PFSK-1 (cell line): ENCODE data around the gene SYTL3.

ENCODE experiments used
- FOXP2 ChIP-seq: optimal IDR thresholded peaks from 2 replicates; pipeline ENCODE3; 2011; ENCODE audit warnings: borderline replicate concordance, control low read depth, inconsistent platforms; ENCODE audit not compliant: insufficient read depth; ENCODE audit errors: extremely low read length, extremely low read depth
- TAF1 ChIP-seq: IDR thresholded peaks from 2 replicates; pipeline ENCODE4 v1.6.1; 2012; ENCODE audit warnings: low read length, control low read depth, borderline replicate concordance; ENCODE audit not compliant: insufficient read depth
- TF ChIP-seq, protein P1 (sequence below), 2 experiments: IDR thresholded peaks; 2 replicates each; pipeline versions ENCODE4 v1.6.1 to v1.8.0; 2011 to 2012; ENCODE audit warnings: low read depth in 2 of 2, low read length in 2 of 2, control low read depth in 1 of 2, inconsistent platforms in 1 of 2, mild to moderate bottlenecking in 1 of 2, moderate library complexity in 1 of 2; ENCODE audit not compliant: insufficient read depth in 1 of 2

DNA sequence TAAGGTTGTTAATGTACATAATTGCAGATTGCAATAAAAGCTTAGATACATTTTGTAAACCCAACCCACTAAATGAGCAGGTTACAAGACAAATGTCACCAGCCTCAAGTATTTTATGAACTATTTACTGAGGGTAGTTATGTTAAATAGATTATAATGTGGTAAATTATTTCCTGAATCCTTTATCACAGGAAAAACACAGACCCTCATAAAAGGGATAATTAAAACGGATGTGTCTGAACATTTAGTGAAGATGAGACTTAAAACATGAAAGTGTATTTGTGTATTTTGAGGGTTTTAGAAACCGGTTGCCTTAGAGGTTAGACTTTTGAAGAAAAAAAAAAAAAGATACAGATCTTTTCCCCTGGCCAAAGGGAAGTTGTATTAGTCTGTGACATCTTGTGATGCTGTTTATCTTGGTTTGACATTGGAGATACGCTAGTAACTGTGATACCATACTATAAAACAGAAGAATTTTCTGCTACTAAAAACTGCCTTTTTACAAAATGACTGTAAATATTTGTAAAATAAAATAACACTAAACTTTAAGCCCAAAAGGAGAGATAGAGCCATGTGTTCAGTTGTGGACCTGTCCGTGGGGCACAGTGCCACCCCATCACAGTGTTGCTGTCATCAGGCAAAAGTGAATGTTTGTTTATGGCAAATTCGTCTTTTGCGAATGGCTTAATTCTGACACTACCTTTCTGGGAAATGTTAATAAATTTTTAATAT lies 15.0 kb upstream of the SYTL3 start:
- no peak for TF ChIP-seq TAF1
- TF ChIP-seq, protein P1, sequence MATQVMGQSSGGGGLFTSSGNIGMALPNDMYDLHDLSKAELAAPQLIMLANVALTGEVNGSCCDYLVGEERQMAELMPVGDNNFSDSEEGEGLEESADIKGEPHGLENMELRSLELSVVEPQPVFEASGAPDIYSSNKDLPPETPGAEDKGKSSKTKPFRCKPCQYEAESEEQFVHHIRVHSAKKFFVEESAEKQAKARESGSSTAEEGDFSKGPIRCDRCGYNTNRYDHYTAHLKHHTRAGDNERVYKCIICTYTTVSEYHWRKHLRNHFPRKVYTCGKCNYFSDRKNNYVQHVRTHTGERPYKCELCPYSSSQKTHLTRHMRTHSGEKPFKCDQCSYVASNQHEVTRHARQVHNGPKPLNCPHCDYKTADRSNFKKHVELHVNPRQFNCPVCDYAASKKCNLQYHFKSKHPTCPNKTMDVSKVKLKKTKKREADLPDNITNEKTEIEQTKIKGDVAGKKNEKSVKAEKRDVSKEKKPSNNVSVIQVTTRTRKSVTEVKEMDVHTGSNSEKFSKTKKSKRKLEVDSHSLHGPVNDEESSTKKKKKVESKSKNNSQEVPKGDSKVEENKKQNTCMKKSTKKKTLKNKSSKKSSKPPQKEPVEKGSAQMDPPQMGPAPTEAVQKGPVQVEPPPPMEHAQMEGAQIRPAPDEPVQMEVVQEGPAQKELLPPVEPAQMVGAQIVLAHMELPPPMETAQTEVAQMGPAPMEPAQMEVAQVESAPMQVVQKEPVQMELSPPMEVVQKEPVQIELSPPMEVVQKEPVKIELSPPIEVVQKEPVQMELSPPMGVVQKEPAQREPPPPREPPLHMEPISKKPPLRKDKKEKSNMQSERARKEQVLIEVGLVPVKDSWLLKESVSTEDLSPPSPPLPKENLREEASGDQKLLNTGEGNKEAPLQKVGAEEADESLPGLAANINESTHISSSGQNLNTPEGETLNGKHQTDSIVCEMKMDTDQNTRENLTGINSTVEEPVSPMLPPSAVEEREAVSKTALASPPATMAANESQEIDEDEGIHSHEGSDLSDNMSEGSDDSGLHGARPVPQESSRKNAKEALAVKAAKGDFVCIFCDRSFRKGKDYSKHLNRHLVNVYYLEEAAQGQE (IDR thresholded peaks at IDR 0.05; ENCODE audit: insufficient read depth in 1 of 2, low read depth in 2 of 2, low read length in 2 of 2) = no peak
- no peak for TF ChIP-seq FOXP2
